Stimulated activated CD4-positive, alpha-beta T cell treated with anti-CD3 and anti-CD28 coated beads, Interleukin-4, amount 100 ng/mL, for 4 hours (primary cell): ENCODE measurements around the gene KRTAP5-4.
"Not testable (repeated sequence)": the region's sequence is repeated elsewhere in the genome, so short reads cannot be mapped to it uniquely, and the experiment has no call there.

Experiments
- DNase-seq, 2 experiments: peaks; one replicate each; pipeline ENCODE4 v3.0.0-alpha.2; 2020

KRTAP5-4 gene

DNA sequence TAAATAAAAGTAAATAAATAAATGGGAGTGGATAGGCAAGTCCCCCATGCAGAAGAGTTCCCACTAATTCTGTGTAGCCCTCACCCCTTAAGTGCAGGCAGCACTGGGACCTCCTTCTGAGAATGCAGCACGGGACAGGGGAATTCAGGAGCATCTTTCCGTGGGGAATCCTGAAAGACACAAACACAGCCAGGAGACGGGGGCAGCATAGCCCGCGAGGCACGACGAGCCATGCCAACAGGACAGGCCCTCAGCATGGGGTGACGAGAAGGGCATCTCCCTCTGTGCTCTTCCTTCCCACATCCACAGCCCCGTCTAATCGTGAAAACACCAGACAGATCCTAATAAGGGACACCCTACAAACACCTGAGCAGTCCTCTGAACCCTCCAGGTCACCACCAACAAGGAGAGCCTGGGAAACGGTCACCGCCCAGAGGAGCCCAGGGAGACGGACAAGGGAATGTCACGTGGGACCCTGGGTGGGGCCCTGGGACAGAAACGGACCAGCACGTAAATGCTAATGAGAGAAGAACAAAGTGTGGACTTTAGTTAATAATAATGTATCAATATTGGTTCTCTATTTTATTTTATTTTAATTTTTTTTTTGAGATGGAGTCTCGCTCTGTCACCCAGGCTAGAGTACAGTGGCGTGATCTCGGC lies 14.5 kb upstream of the KRTAP5-4 start:
- no peak for DNase-seq

- no peak for DNase-seq
These were observed 11.9 kb upstream of the KRTAP5-4 start for GRCh38 chr11:1633864-1634263.

GRCh38 chr11:1632053-1632714 lies 10.2 kb upstream of the KRTAP5-4 start:
- no peak for DNase-seq

- no peak for DNase-seq
These were observed 9.2 kb upstream of the KRTAP5-4 start for GRCh38 chr11:1631066-1631568.

GRCh38 chr11:1630271-1630670 lies 8.3 kb upstream of the KRTAP5-4 start:
- no peak for DNase-seq

GRCh38 chr11:1629326-1630185 lies 7.6 kb upstream of the KRTAP5-4 start, which contains the start of gene KRTAP5-5:
Gene KRTAP5-5 (plus strand): TSS chr11:1629775. CDS start chr11:1629841, 66 bp downstream.
- no peak for DNase-seq

DNA sequence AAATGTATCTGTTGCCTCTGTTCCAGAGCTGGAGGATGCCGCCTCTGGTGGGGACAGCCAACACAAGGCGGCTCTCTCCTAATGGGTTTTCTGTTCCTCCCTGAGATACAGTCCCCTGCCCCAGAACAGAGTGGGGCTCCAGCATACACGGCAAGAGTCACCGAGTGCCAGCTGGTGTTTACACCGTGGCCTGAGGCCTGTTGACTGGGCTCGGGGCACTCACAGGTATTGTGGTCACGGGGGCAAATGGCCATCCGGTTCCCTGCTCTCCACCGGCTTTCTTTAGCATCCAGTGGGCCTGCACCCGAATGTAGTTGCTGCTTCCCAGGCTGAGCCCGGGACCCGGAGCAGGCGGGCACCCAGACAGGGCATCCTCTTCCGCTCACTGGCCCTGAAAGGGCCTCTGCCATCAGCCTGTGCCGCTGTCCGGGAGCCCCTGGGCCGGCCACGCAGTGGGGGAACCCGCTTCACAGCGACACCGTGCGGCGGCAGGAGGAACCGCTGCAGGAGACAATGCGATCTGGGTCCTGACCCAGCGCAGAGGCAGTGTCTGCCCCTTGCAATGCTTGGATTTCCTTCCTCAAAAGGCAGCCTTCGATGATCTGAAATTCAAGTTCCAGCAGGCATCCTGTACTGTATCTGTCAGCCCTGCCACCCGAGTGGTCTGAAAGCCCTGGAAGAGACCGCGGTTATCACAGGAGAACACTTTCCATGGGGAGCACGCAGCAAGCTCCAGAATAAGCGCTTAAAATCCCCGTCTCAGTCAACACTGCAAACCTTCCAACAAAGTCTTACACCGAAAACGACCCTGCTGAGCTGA lies 6.8 kb upstream of the KRTAP5-4 start:
- DNase-seq: peak; percentile 30 to 60

DNA sequence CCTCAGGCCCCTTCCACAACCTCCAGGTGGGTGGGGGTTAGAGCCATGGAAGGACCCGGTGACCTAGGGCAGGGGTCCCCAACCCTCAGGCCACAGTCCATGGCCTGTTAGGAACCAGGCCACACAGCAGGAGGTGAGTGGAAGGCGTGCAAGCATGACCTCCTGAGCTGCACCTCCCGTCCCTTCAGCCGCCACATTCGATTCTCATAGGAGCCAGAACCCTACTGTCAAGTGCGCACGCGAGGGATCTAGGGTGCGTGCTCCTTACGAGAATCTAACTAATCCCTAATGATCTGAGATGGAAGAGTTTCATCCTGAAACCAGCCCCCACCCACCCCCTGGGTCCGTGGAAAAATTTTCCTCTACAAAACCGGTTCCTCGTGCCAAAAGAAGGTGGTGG lies 3.6 kb upstream of the KRTAP5-4 start:
- no peak for DNase-seq

GRCh38 chr11:1624621-1625020 lies 2.7 kb upstream of the KRTAP5-4 start:
- DNase-seq: no peak

- DNase-seq: no peak
These were observed 1.8 kb upstream of the KRTAP5-4 start for GRCh38 chr11:1623716-1624115.

- peak in 1 of 2 experiments; percentile 16 for DNase-seq
These were observed 2.5 kb downstream of the KRTAP5-4 start for GRCh38 chr11:1619449-1619848.

DNA sequence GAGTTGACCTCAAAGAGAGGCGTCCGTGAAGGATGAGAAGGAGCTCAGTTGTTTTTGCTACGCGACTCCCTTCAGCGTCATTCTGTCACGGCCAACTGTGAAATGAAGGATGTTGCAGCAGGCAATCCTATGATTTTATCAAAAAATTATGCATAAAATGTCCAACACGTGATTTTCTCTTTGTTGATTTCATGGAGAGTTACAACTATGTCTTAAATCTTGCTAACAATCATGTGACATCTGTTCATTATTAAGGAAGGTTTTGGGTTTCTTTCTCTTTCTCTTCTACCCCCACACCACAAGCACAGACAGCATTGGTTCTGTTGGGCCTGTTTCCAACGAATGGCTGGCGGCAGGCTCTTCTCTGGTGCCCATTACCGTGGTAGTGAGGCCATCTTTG lies 3.7 kb downstream of the KRTAP5-4 start:
- no peak for DNase-seq

- no peak for DNase-seq
These were observed 13.6 kb downstream of the KRTAP5-4 start, which contains the start of gene KRTAP5-3 for GRCh38 chr11:1608363-1608762. Gene KRTAP5-3 (minus strand): TSS chr11:1608463. CDS start chr11:1608385, 78 bp downstream.

DNA sequence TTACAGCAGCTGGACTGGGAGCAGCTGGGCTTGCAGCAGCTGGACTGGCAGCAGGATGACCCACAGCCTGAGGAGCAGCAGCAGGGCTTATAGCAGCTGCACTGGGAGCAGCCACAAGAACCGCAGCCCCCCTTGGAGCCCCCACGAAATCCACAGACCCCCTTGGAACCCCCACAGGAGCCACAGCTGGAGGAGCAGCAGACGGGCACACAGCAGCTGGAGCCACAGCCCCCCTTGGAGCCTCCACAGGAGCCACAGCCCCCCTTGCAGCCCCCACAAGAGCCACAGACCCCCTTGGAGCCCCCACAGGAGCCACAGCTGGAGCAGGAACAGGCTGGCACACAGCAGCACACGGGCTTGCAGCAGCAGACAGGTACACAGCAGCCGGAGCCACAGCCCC lies 14.0 kb downstream of the KRTAP5-4 start:
- DNase-seq: not testable (repeated sequence)

DNA sequence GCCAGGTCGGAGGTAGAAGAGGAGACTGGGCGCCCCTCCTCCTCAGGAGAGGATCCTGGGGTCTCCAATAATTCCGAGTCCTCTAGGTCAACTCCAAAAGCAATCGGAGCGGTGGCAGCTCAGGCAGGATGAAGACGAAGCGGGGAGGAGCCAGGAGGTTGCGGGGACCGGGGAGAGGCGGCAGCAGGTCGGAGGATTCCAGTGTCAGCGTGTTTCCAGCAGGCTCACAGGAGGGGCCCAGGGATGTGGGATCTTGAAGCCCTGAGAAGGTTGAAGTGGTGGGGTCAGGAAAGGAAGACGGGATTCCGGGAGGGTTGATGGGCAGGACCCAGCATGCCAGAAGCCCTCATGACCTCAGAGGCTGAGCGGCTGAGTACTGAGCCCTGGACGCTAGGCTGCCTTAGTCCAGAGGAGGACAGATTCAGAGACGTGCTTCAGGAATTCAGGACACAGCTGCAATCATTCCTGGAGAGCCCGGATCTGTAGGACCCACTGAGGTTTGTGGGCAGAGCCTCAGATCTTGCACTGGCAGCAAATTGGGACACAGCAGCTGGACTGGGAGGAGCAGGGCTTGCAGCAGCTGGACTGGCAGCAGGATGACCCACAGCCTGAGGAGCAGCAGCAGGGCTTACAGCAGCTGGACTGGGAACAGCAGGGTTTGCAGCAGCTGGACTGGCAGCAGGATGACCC lies 14.6 kb downstream of the KRTAP5-4 start:
- DNase-seq: not testable (repeated sequence)

DNA sequence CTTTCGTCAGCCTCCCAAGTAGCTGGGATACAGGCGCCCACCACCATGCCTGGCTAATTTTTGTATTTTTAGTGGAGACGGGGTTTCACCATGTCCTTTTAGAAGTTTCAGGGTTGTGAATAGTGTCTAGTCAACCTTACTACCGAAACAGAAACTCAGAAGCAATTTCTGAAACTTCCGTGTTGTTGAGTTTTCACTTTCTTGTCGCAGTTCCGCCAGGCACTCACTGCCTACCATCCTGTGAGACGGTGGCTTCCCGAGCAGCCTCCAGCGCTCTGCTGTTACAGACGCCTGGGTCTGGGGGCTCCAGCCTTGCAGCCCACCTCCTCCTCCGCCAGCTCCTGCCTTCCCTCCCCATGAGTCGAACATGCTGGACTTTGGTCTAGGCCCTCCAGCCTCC lies 16.0 kb downstream of the KRTAP5-4 start:
- DNase-seq: not testable (repeated sequence)

- no peak for DNase-seq
These were observed 17.2 kb downstream of the KRTAP5-4 start for GRCh38 chr11:1604711-1605110.

GRCh38 chr11:1604181-1604580 lies 17.8 kb downstream of the KRTAP5-4 start:
- DNase-seq: no peak

GRCh38 chr11:1603629-1604028 lies 18.3 kb downstream of the KRTAP5-4 start:
- DNase-seq: no peak

GRCh38 chr11:1601663-1602062 lies 20.3 kb downstream of the KRTAP5-4 start:
- DNase-seq: not testable (repeated sequence)

DNA sequence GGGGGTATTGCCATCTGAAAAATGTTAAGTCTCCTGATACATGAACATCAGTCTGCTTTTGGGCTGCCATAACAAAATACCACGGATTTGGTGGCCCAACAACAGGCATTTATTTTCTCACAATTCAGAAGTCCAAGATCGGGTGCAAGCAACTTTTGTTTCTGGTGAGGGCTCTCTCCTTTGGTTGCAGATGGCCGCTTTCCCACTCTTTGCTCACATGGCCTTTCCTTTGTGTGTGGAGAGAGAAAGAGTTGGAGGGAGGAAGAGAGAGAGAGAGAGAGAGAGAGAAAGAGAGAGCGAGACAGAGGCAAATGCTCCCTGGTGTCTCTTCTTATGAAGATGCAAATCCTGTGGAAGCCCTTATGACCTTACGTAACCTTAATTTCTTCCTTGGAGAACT lies 21.3 kb downstream of the KRTAP5-4 start:
- no peak for DNase-seq

GRCh38 chr11:1598816-1599215 lies 23.1 kb downstream of the KRTAP5-4 start:
- DNase-seq: no peak
